22Rv1 (cell line): ENCODE data around the gene MACROH2A2.

Experiments used
- H3K27ac ChIP-seq: fragments of 450-650 bp; 2 replicates; pipeline ENCODE4 v1.5.1; 2017
- ZFX ChIP-seq: fragments of 450-650 bp; IDR thresholded peaks from 2 replicates; pipeline ENCODE4 v1.6.1; 2017; ENCODE audit warnings: antibody characterized with exemption, borderline replicate concordance
- TF ChIP-seq, protein P1 (sequence below): fragments of 450-650 bp; IDR thresholded peaks from 2 replicates; pipeline ENCODE4 v1.5.1; 2017; ENCODE audit warnings: mild to moderate bottlenecking

MACROH2A2 gene

DNA sequence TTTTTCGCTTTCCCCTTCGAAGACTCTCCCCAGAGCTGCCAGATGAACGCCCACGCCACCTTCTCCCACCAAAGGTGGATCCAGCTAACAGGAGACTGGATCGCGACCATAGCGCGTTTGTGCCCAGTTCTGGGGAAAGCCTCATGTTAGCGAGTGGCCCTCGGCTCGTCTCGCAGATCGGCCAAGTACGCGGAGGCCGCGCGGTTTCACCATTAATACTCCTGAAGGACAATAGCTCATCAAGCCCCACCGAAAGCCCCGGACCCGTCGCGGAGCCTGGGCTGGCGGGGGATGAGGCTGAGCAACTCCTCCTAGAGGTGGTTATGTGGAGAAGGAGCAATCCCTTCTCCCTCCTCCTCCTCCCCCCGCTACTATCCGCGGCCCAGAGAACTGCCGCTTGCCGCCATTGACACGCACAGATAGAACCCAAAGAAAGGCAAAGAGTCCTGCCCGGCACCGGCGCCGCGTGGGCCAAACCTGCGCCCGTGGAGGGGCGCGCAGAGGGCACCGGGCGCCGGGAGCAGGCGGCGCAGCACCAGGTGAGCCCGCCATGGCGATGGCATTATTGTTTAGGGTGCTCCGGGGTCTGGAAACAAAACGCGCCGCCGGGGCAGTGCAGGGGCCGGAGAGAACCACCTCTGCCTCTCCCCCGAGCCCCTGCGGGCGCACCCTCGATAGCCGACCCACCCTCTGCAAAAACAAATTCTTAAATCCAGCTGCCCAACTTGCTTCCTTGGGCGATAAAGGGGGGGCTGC lies at the start of gene MACROH2A2:
Gene MACROH2A2, plus strand, starts transcription at position 385 of the 756 bp plus-strand sequence. CDS start 22,813 bp downstream, outside the sequence.
- TF ChIP-seq, protein P1, sequence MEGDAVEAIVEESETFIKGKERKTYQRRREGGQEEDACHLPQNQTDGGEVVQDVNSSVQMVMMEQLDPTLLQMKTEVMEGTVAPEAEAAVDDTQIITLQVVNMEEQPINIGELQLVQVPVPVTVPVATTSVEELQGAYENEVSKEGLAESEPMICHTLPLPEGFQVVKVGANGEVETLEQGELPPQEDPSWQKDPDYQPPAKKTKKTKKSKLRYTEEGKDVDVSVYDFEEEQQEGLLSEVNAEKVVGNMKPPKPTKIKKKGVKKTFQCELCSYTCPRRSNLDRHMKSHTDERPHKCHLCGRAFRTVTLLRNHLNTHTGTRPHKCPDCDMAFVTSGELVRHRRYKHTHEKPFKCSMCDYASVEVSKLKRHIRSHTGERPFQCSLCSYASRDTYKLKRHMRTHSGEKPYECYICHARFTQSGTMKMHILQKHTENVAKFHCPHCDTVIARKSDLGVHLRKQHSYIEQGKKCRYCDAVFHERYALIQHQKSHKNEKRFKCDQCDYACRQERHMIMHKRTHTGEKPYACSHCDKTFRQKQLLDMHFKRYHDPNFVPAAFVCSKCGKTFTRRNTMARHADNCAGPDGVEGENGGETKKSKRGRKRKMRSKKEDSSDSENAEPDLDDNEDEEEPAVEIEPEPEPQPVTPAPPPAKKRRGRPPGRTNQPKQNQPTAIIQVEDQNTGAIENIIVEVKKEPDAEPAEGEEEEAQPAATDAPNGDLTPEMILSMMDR: peak; percentile 64
- TF ChIP-seq ZFX: no peak
- H3K27ac ChIP-seq: peak within 1 kb of the TSS; percentile 33; the same call in 1 of the 2 replicates

DNA sequence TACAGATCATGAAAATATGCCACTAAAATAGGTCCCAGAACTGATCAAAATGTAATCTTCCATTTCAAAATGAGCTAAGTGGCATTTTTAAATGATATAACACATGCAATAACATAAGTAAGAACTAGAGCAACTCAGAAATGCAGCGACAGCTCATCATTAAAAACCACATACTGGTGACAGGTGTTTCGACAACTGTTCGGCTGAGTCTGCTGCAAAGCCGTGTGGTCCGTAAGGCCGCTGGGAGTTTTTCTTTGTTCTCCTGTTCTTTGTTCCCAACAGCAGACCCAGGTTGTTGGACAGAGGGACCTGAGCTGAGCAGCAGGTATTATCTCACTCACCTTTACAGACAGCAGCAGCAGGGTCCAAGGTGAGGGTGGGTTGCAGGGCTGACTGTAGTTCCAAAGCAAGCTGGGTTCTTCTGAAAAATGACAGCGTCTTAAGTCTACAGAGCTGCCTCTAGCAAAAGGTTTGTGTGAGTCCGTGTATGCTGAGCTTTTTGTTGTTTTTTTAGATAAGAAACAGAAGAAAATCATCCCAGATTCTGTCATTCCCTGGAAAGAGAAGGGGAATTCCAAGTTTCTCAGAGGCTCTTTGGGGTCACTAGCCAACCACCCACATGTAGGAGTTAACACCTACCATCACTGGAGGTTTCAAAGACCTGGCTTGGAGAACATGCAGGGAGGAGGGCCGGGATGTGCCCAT lies 45.4 kb upstream of the MACROH2A2 start:
- no peak for TF ChIP-seq ZFX
- TF ChIP-seq, protein P1: no peak

DNA sequence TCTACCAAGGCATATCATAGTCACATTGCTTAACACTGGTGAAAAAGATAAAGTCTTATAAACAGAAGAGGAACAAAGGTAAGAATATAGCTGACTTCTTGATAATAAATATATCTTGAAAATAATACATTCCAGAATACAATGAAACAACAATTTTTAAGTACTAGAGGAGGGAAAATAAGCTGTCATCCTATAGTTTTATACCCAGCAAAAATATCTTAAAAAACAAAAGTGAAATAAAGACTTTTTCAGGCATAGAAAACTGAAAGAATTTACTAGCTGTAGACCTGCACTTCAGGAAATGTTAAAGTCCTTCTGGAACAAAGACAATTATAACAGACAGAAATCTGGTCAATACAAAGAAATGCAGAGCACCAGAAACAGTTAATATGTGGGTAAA lies 21.4 kb upstream of the MACROH2A2 start:
- H3K27ac ChIP-seq: no peak overlapping the region
- TF ChIP-seq, protein P1: no peak
- no peak for TF ChIP-seq ZFX

More for the DNA sequence above, 45.4 kb upstream of the MACROH2A2 start:
- H3K27ac ChIP-seq: no peak overlapping the region

DNA sequence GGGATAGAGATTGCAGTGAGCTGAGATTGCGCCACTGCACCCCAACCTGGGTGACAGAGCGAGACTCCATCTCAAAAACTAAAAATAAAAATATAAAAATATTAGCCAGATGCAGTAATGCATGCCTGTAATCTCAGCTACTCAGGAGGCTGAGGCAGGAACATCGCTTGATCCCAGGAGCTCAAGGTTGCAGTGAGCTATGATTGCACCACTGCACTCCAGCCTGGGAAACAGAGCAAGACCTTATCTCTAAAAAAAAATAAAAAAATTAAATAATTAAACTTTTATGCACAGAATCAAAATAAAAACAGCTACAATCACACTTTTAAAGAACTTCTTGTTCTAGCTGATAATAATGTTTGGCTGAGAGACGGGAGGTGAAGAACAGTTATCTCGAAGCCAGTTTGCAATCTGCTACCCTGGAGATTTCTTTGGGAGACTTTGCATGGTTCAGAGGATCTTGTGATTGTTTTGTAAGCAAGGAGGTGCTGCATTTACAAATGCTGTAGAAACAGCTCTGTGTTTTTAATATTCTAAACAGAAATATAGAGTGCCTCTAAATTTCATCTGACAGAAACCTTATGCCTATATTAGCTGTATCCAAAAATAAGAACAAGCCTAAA lies 19.9 kb upstream of the MACROH2A2 start:
- TF ChIP-seq, protein P1: no peak
- TF ChIP-seq ZFX: no peak
- no peak overlapping the region for H3K27ac ChIP-seq

DNA sequence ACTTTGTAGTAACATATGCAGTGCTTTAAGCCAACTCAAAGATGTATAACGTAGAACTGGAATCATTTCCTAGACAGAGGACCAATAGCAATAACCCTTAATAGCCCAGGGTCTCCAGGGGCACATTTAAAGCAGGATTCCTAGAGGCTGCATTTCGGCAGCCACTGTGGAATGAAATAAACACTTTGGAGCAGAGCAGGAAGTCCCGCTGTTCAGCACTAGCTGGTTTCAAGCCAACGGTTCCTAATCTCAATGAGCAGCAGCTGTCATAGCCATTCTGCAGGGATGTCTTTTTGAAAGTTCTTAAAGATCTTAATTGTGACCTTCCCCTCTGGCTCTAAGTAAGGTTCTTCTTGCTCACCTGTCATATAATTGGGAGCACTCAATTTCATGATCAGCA lies 18.4 kb upstream of the MACROH2A2 start:
- no peak overlapping the region for H3K27ac ChIP-seq
- no peak for TF ChIP-seq ZFX
- TF ChIP-seq, protein P1: no peak

DNA sequence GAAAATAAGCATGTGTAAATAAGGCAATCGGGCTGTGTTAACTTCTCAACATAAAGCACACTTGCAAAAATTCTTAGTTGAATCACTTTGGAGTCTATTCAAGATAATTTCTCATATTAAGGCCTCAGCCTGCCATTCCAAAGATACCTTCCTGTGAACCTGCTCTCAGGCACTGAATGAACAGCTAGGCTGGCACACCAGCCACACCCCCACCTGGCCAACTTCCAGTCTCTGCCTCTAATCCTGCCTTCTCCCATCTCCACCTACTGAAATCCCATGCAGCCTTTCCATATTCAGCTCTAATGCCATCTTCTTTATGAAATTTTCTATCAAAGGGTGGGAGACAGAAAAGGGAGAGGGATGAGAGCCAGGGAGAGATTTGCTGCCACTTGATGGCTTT lies 17.1 kb upstream of the MACROH2A2 start:
- no peak overlapping the region for H3K27ac ChIP-seq
- no peak for TF ChIP-seq ZFX

DNA sequence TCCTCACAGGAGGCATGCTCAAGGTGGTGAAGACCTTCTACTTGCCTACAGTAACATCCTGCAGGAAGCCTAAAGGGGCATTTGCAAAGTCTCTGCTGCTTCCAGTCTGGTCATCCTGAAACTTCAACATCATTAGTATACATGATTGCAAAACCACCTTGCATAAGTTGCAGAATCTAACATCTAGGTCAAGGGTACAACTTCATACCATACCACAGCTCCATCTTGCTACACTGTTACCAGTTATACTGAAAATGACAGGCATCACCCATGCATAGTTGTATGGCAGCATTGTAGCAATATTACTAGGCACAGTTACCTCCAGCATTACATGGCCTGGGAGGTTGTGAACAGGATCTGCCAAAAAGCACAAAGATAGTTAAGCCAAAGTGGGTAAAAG lies 13.7 kb upstream of the MACROH2A2 start:
- H3K27ac ChIP-seq: no peak overlapping the region
- TF ChIP-seq, protein P1: no peak
- no peak for TF ChIP-seq ZFX
